Tibial artery (tissue), 4 donors: Measurements from ENCODE around the gene BRD3OS.

Experiments used
- DNase-seq, 2 donors: peaks; one replicate each; pipeline ENCODE4 v3.0.0-alpha.2; 2019
- H3K27ac ChIP-seq, 2 donors: fragments of 200-600 bp; sonication (generic) in 1 of 2; 1 replicate in 1 of 2; 2 replicates in 1 of 2; pipeline ENCODE4 v1.5.1; 2018 to 2019; ENCODE audit warnings: mild to moderate bottlenecking in 1 of 2
- H3K27me3 ChIP-seq, 2 donors: fragments of 200-600 bp; sonication (generic) in 1 of 2; one replicate each; pipeline versions ENCODE4 v1.5.1 to v1.6.0; 2016 to 2019
- H3K36me3 ChIP-seq, 3 donors: fragments of 200-600 bp; sonication (generic) in 2 of 3; one replicate each; pipeline ENCODE4 v1.5.1; 2016 to 2019; ENCODE audit warnings: mild to moderate bottlenecking in 2 of 3
- H3K4me1 ChIP-seq, 4 donors: fragments of 200-600 bp; sonication (generic) in 2 of 4; 1 replicate in 3 of 4; 2 replicates in 1 of 4; pipeline ENCODE4 v1.5.1; 2016 to 2019
- H3K4me3 ChIP-seq, 2 donors: fragments of 200-600 bp; sonication (generic) in 1 of 2; 1 replicate in 1 of 2; 2 replicates in 1 of 2; pipeline ENCODE4 v1.5.1; 2018 to 2019; ENCODE audit warnings: mild to moderate bottlenecking in 2 of 2
- H3K9me3 ChIP-seq, 3 donors: fragments of 200-600 bp; sonication (generic) in 1 of 3; one replicate each; pipeline ENCODE4 v1.5.1; 2016 to 2019
- CTCF ChIP-seq, 2 experiments: fragments of 200-600 bp in 1 of 2; fragments of 450-650 bp in 1 of 2; IDR thresholded peaks; one replicate each; pipeline ENCODE4 v1.5.1; 2017 to 2019; ENCODE audit warnings: antibody characterized with exemption in 2 of 2, mild to moderate bottlenecking in 1 of 2, moderate library complexity in 1 of 2
- intact Hi-C: fragments of 100-400 bp; cut with DNase I; formaldehyde crosslinking; loops from one replicate; pipeline ENCODE4 v1.15.0; 2023; ENCODE audit warnings: low total_unique reads

Gene BRD3OS

GRCh38 chr9:134024828-134025605, at the start of gene BRD3OS:
Gene BRD3OS (plus strand): TSS chr9:134025481. CDS start chr9:134026748, 1,267 bp downstream.
- Histone ChIP-seq H3K27ac (peak within 1 kb of the TSS; percentile 81), H3K36me3 (peaks cover 0 to 36% (median 10%) of the 10 kb centered on the region in 3 donors), H3K4me3 (peak within 1 kb of the TSS; percentile 95), H3K27me3 (no peaks in the 10 kb centered on the region), H3K4me1 (peaks cover 0 to 14% (median 10%) of the 10 kb centered on the region in 4 donors), H3K9me3 (no peaks in the 10 kb centered on the region)
- intact Hi-C loops = loop anchor here (5.0 kb wide), 1 partner anchor 42 kb away; the partner anchor contains the start of gene BRD3
- TF ChIP-seq CTCF (IDR thresholded peaks at IDR 0.05) = no peak
- peak; percentile 95 to 98 for DNase-seq

GRCh38 chr9:133975511-133975910, 49.8 kb upstream of the BRD3OS start:
- no peak overlapping the region for H3K27ac ChIP-seq
- H3K36me3 ChIP-seq = no peaks in the 10 kb centered on the region
- H3K4me1 ChIP-seq = peaks cover 0 to 27% (median 14%) of the 10 kb centered on the region in 4 donors
- TF ChIP-seq CTCF (IDR thresholded peaks at IDR 0.05) = no peak
- DNase-seq = no peak
- H3K27me3 ChIP-seq = no peaks in the 10 kb centered on the region
- intact Hi-C loops = no loop called here
- no peaks in the 10 kb centered on the region for H3K9me3 ChIP-seq
- no peak overlapping the region for H3K4me3 ChIP-seq

- H3K27ac ChIP-seq = no peak overlapping the region
- no peak overlapping the region for H3K4me3 ChIP-seq
- H3K4me1 ChIP-seq = peaks cover 0 to 27% (median 14%) of the 10 kb centered on the region in 4 donors
- no peak for DNase-seq
- H3K9me3 ChIP-seq = no peaks in the 10 kb centered on the region
- H3K27me3 ChIP-seq = no peaks in the 10 kb centered on the region
- intact Hi-C loops = no loop called here
- H3K36me3 ChIP-seq = no peaks in the 10 kb centered on the region
- TF ChIP-seq CTCF (IDR thresholded peaks at IDR 0.05) = no peak
These were observed 49.0 kb upstream of the BRD3OS start for GRCh38 chr9:133976191-133976861.

- Histone ChIP-seq H3K36me3 (no peaks in the 10 kb centered on the region), H3K4me3 (no peak overlapping the region), H3K27ac (no peak overlapping the region), H3K4me1 (peaks cover 0 to 25% (median 14%) of the 10 kb centered on the region in 4 donors), H3K27me3 (no peaks in the 10 kb centered on the region), H3K9me3 (no peaks in the 10 kb centered on the region)
- intact Hi-C loops = no loop called here
- no peak for DNase-seq
- no peak for TF ChIP-seq CTCF (IDR thresholded peaks at IDR 0.05)
These were observed 48.4 kb upstream of the BRD3OS start for GRCh38 chr9:133976887-133977286.

- H3K27me3 ChIP-seq = no peaks in the 10 kb centered on the region
- no peak overlapping the region for H3K4me3 ChIP-seq
- peak in 1 of 2 donors; percentile 35 for DNase-seq
- peaks cover 0 to 21% (median 14%) of the 10 kb centered on the region in 4 donors for H3K4me1 ChIP-seq
- intact Hi-C loops = no loop called here
- H3K27ac ChIP-seq = no peak overlapping the region
- H3K9me3 ChIP-seq = no peaks in the 10 kb centered on the region
- no peak for TF ChIP-seq CTCF (IDR thresholded peaks at IDR 0.05)
- no peaks in the 10 kb centered on the region for H3K36me3 ChIP-seq
These were observed 47.7 kb upstream of the BRD3OS start for GRCh38 chr9:133977421-133978201.
